ENCODE measurements around the gene KRT35. TPM values are rescaled to one million over a fixed set of nuclear protein-coding genes. Genes with fewer than 3 reads are reported as not detected.

The KRT35 gene
- total and polyA plus RNA-seq, 2 donors, result 0.05 to 0.21 TPM

- peak within 1 kb of the TSS in 1 of 2 donors; percentile 30 for H3K27ac ChIP-seq (ENCODE audit: low read depth in 1 of 2, low read length in 1 of 2)
- WGBS, result 92% methylated on average over 17 of the region's 17 CpGs
- H3K4me1 ChIP-seq (ENCODE audit: control insufficient read depth in 2 of 2, insufficient read depth in 2 of 2, low read length in 2 of 2), result peaks cover 0 to 11% of the 10 kb centered on the region in 2 donors
- no peaks in the 10 kb centered on the region for H3K27me3 ChIP-seq (ENCODE audit: control insufficient read depth in 2 of 2, insufficient read depth in 1 of 2, low read length in 1 of 2)
- no peak within 1 kb of the TSS for H3K4me3 ChIP-seq (ENCODE audit: low read length in 2 of 2)
- H3K9me3 ChIP-seq (ENCODE audit: control insufficient read depth in 2 of 2, insufficient read depth in 1 of 2, low read length in 1 of 2), result no peaks in the 10 kb centered on the region
- DNase-seq (ENCODE audit: low read depth in 6 of 9, low spot score in 9 of 9), result no peak
- H3K36me3 ChIP-seq (ENCODE audit: control insufficient read depth in 2 of 2, insufficient read depth in 2 of 2, low read length in 1 of 2), result no peaks in the 10 kb centered on the region
Observed at GRCh38 chr17:41505007-41505808, 24.3 kb upstream of the KRT35 start, which contains the start of gene KRT13. Gene KRT13, minus strand, starts transcription at chr17:41505612. Its CDS starts 62 bp downstream, at chr17:41505550.

GRCh38 chr17:41504246-41504977, 23.5 kb upstream of the KRT35 start:
- Histone ChIP-seq H3K27ac (ENCODE audit: low read depth in 1 of 2, low read length in 1 of 2) (peak overlapping the region in 1 of 2 donors; percentile 28), H3K27me3 (ENCODE audit: control insufficient read depth in 2 of 2, insufficient read depth in 1 of 2, low read length in 1 of 2) (no peaks in the 10 kb centered on the region), H3K9me3 (ENCODE audit: control insufficient read depth in 2 of 2, insufficient read depth in 1 of 2, low read length in 1 of 2) (no peaks in the 10 kb centered on the region), H3K4me1 (ENCODE audit: control insufficient read depth in 2 of 2, insufficient read depth in 2 of 2, low read length in 2 of 2) (peaks cover 0 to 11% of the 10 kb centered on the region in 2 donors), H3K36me3 (ENCODE audit: control insufficient read depth in 2 of 2, insufficient read depth in 2 of 2, low read length in 1 of 2) (no peaks in the 10 kb centered on the region), H3K4me3 (ENCODE audit: low read length in 2 of 2) (no peak overlapping the region)
- WGBS, result 89% methylated on average over 8 of the region's 8 CpGs
- peak in 1 of 9 donors; percentile 12 for DNase-seq (ENCODE audit: low read depth in 6 of 9, low spot score in 9 of 9)

GRCh38 chr17:41503202-41503601, 22.3 kb upstream of the KRT35 start:
- DNase-seq (ENCODE audit: low read depth in 6 of 9, low spot score in 9 of 9), result no peak
- no peak overlapping the region for H3K4me3 ChIP-seq (ENCODE audit: low read length in 2 of 2)
- H3K9me3 ChIP-seq (ENCODE audit: control insufficient read depth in 2 of 2, insufficient read depth in 1 of 2, low read length in 1 of 2), result no peaks in the 10 kb centered on the region
- no peaks in the 10 kb centered on the region for H3K27me3 ChIP-seq (ENCODE audit: control insufficient read depth in 2 of 2, insufficient read depth in 1 of 2, low read length in 1 of 2)
- H3K4me1 ChIP-seq (ENCODE audit: control insufficient read depth in 2 of 2, insufficient read depth in 2 of 2, low read length in 2 of 2), result peaks cover 0 to 14% of the 10 kb centered on the region in 2 donors
- no peaks in the 10 kb centered on the region for H3K36me3 ChIP-seq (ENCODE audit: control insufficient read depth in 2 of 2, insufficient read depth in 2 of 2, low read length in 1 of 2)
- WGBS, result 95% methylated on average over 9 of the region's 9 CpGs
- no peak overlapping the region for H3K27ac ChIP-seq (ENCODE audit: low read depth in 1 of 2, low read length in 1 of 2)

GRCh38 chr17:41500131-41500911, 19.4 kb upstream of the KRT35 start:
- DNase-seq (ENCODE audit: low read depth in 6 of 9, low spot score in 9 of 9), result no peak
- 84% methylated on average over 15 of the region's 15 CpGs for WGBS

GRCh38 chr17:41499714-41500113, 18.8 kb upstream of the KRT35 start:
- H3K9me3 ChIP-seq (ENCODE audit: control insufficient read depth in 2 of 2, insufficient read depth in 1 of 2, low read length in 1 of 2), result no peaks in the 10 kb centered on the region
- H3K36me3 ChIP-seq (ENCODE audit: control insufficient read depth in 2 of 2, insufficient read depth in 2 of 2, low read length in 1 of 2), result no peaks in the 10 kb centered on the region
- no peak overlapping the region for H3K27ac ChIP-seq (ENCODE audit: low read depth in 1 of 2, low read length in 1 of 2)
- DNase-seq (ENCODE audit: low read depth in 6 of 9, low spot score in 9 of 9), result no peak
- H3K4me3 ChIP-seq (ENCODE audit: low read length in 2 of 2), result no peak overlapping the region
- 90% methylated on average over 5 of the region's 5 CpGs for WGBS
- no peaks in the 10 kb centered on the region for H3K27me3 ChIP-seq (ENCODE audit: control insufficient read depth in 2 of 2, insufficient read depth in 1 of 2, low read length in 1 of 2)
- peaks cover 0 to 3% of the 10 kb centered on the region in 2 donors for H3K4me1 ChIP-seq (ENCODE audit: control insufficient read depth in 2 of 2, insufficient read depth in 2 of 2, low read length in 2 of 2)

More at GRCh38 chr17:41500131-41500911, 19.4 kb upstream of the KRT35 start:
- Histone ChIP-seq H3K36me3 (ENCODE audit: control insufficient read depth in 2 of 2, insufficient read depth in 2 of 2, low read length in 1 of 2) (no peaks in the 10 kb centered on the region), H3K9me3 (ENCODE audit: control insufficient read depth in 2 of 2, insufficient read depth in 1 of 2, low read length in 1 of 2) (no peaks in the 10 kb centered on the region), H3K27me3 (ENCODE audit: control insufficient read depth in 2 of 2, insufficient read depth in 1 of 2, low read length in 1 of 2) (no peaks in the 10 kb centered on the region), H3K4me1 (ENCODE audit: control insufficient read depth in 2 of 2, insufficient read depth in 2 of 2, low read length in 2 of 2) (peaks cover 0 to 9% of the 10 kb centered on the region in 2 donors), H3K27ac (ENCODE audit: low read depth in 1 of 2, low read length in 1 of 2) (no peak overlapping the region), H3K4me3 (ENCODE audit: low read length in 2 of 2) (no peak overlapping the region)

GRCh38 chr17:41498276-41498675, 17.3 kb upstream of the KRT35 start:
- Histone ChIP-seq H3K9me3 (ENCODE audit: control insufficient read depth in 2 of 2, insufficient read depth in 1 of 2, low read length in 1 of 2) (no peaks in the 10 kb centered on the region), H3K27ac (ENCODE audit: low read depth in 1 of 2, low read length in 1 of 2) (peak overlapping the region in 1 of 2 donors; percentile 11), H3K4me3 (ENCODE audit: low read length in 2 of 2) (no peak overlapping the region), H3K27me3 (ENCODE audit: control insufficient read depth in 2 of 2, insufficient read depth in 1 of 2, low read length in 1 of 2) (no peaks in the 10 kb centered on the region), H3K36me3 (ENCODE audit: control insufficient read depth in 2 of 2, insufficient read depth in 2 of 2, low read length in 1 of 2) (no peaks in the 10 kb centered on the region), H3K4me1 (ENCODE audit: control insufficient read depth in 2 of 2, insufficient read depth in 2 of 2, low read length in 2 of 2) (peaks cover 0 to 5% of the 10 kb centered on the region in 2 donors)
- 85% methylated on average over 6 of the region's 6 CpGs for WGBS
- DNase-seq (ENCODE audit: low read depth in 6 of 9, low spot score in 9 of 9), result no peak

GRCh38 chr17:41496803-41497484, 16.0 kb upstream of the KRT35 start:
- peaks cover 0 to 9% of the 10 kb centered on the region in 2 donors for H3K4me1 ChIP-seq (ENCODE audit: control insufficient read depth in 2 of 2, insufficient read depth in 2 of 2, low read length in 2 of 2)
- 52% methylated on average over 12 of the region's 12 CpGs for WGBS
- no peak overlapping the region for H3K4me3 ChIP-seq (ENCODE audit: low read length in 2 of 2)
- no peaks in the 10 kb centered on the region for H3K9me3 ChIP-seq (ENCODE audit: control insufficient read depth in 2 of 2, insufficient read depth in 1 of 2, low read length in 1 of 2)
- no peaks in the 10 kb centered on the region for H3K36me3 ChIP-seq (ENCODE audit: control insufficient read depth in 2 of 2, insufficient read depth in 2 of 2, low read length in 1 of 2)
- no peak overlapping the region for H3K27ac ChIP-seq (ENCODE audit: low read depth in 1 of 2, low read length in 1 of 2)
- peak in 3 of 9 donors; percentile 11 to 32 (median 16) for DNase-seq (ENCODE audit: low read depth in 6 of 9, low spot score in 9 of 9)
- H3K27me3 ChIP-seq (ENCODE audit: control insufficient read depth in 2 of 2, insufficient read depth in 1 of 2, low read length in 1 of 2), result no peaks in the 10 kb centered on the region

- no peaks in the 10 kb centered on the region for H3K27me3 ChIP-seq (ENCODE audit: control insufficient read depth in 2 of 2, insufficient read depth in 1 of 2, low read length in 1 of 2)
- no peak overlapping the region for H3K27ac ChIP-seq (ENCODE audit: low read depth in 1 of 2, low read length in 1 of 2)
- no peaks in the 10 kb centered on the region for H3K9me3 ChIP-seq (ENCODE audit: control insufficient read depth in 2 of 2, insufficient read depth in 1 of 2, low read length in 1 of 2)
- DNase-seq (ENCODE audit: low read depth in 6 of 9, low spot score in 9 of 9), result no peak
- H3K4me3 ChIP-seq (ENCODE audit: low read length in 2 of 2), result no peak overlapping the region
- peaks cover 0 to 9% of the 10 kb centered on the region in 2 donors for H3K4me1 ChIP-seq (ENCODE audit: control insufficient read depth in 2 of 2, insufficient read depth in 2 of 2, low read length in 2 of 2)
- 81% methylated on average over 2 of the region's 2 CpGs for WGBS
- no peaks in the 10 kb centered on the region for H3K36me3 ChIP-seq (ENCODE audit: control insufficient read depth in 2 of 2, insufficient read depth in 2 of 2, low read length in 1 of 2)
Observed at GRCh38 chr17:41494524-41494923, 13.6 kb upstream of the KRT35 start.

Data from thymus (tissue), 11 donors.